NT2/D1 (cell line): ENCODE results near the gene GIPC1.

Source experiments
- YY1 ChIP-seq: IDR thresholded peaks from 2 replicates; pipeline ENCODE4 v1.6.1; 2011; ENCODE audit not compliant: insufficient read length, insufficient read depth
- ZNF274 ChIP-seq: IDR thresholded peaks from 2 replicates; pipeline ENCODE4 v1.6.1; 2011; ENCODE audit warnings: mild to moderate bottlenecking, low read depth, low read length

DNA sequence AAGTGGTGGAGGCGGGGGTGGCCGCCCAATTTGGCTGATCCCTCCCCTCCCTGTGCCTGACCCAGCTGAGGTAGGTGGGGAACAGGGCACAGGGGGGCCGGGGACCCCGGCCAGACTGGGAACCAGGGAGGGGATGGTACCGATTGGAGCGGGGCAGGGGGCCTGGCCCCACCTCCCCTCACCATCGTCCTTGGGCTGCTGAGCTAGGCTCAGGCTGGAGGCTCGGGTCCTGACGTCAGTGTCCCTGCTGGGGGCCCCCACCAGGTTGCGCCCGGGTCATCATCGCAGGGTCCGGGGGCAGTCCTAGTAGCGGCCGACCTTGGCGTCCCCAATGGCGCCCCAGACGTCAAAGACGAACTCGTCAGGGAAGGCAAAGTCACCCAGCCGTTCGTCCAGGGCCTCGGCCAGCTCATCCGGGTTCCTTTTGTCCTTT, 17.8 kb downstream of the GIPC1 start:
- no peak for TF ChIP-seq ZNF274
- TF ChIP-seq YY1: no peak
